WI38 (cell line): Measurements from ENCODE around the gene GUCY2D.

Experiments
- H3K4me3 ChIP-seq: 2 replicates; pipeline ENCODE4 v1.5.1; 2011; ENCODE audit warnings: low read depth, mild to moderate bottlenecking, control low read depth, low read length
- CTCF ChIP-seq: IDR thresholded peaks from 2 replicates; pipeline ENCODE4 v1.5.1; 2012; ENCODE audit warnings: low read depth, mild to moderate bottlenecking, control low read depth, low read length

Gene GUCY2D

DNA sequence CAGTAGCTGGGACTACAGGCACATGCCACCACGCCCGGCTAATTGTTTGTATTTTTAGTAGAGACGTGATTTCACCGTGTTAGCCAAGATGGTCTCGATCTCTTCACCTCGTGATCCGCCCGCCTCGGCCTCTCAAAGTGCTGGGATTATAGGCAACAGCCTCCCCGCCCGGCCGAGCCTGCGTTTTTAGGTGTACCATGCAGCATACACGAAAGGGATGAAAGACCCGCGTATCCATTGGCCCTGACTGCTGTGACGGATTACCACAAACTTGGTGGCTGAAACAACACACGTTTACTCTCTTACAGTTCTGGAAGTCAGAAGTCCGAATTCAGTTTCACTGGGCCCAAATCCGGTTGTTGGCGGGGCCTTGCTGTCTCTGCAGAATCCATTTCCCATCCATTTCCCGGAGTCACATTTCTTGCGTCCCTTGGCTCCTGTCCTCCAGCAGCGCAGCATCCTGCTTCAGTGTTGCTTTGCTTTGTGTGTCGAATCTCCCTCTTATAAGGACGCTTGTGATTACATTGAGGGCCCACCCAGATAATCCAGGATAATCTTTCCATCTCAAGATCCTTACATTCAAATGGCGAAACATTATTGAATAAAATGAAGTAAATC lies 8.3 kb upstream of the GUCY2D start:
- TF ChIP-seq CTCF: no peak

DNA sequence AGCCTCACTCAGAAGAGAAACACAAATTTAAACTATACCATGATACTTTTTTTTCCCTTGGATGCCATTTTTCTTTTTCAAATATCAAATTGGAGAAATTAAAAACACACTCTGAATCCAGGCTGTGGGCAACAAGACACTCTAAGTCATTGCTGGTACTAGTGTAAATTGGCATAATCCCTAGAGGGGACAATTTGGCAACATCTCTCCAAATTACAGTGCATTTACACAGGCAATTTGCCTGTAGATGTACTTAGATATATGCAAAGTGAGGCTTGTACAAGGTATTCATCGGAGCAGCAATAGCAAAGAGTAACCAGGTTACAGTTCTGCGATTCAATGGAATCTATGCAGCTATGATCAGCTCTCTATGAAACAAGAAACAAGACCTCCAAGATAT lies 6.7 kb upstream of the GUCY2D start:
- TF ChIP-seq CTCF: no peak
- no peak overlapping the region for H3K4me3 ChIP-seq

More for the DNA sequence above, 8.3 kb upstream of the GUCY2D start:
- no peak overlapping the region for H3K4me3 ChIP-seq

DNA sequence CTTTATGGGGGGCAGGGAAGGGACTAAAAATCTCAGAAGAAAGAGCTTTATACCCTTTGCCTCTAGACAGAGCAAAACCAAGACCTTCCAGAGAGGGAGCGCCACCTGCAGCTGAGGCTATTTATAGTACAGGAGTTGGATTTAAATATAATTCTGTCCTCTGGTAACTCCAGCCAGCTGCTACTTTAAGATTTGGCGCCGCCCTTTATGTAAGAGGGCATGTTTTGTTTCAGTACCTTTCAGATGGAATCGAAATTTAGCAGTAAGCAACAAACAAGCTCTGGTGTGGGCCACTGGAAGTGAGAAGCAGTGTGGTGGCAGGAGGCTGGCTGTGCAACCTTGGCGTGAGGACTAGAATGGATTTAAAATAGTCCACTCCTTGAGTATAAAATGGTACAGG lies 5.2 kb upstream of the GUCY2D start:
- no peak overlapping the region for H3K4me3 ChIP-seq
- TF ChIP-seq CTCF: peak; percentile 16; the same call in 1 of the 2 replicates

GRCh38 chr17:8002721-8003593 lies 542 bp downstream of the GUCY2D start:
- TF ChIP-seq CTCF: no peak
- no peak overlapping the region for H3K4me3 ChIP-seq

- TF ChIP-seq CTCF: no peak
- H3K4me3 ChIP-seq: no peak overlapping the region
These were observed 1.3 kb downstream of the GUCY2D start for GRCh38 chr17:8003594-8004181.

GRCh38 chr17:8004899-8005298 lies 2.5 kb downstream of the GUCY2D start:
- H3K4me3 ChIP-seq: 0 out of 2 replicates have a peak overlapping the region, but pooled peaks have one; percentile 20
- no peak for TF ChIP-seq CTCF

DNA sequence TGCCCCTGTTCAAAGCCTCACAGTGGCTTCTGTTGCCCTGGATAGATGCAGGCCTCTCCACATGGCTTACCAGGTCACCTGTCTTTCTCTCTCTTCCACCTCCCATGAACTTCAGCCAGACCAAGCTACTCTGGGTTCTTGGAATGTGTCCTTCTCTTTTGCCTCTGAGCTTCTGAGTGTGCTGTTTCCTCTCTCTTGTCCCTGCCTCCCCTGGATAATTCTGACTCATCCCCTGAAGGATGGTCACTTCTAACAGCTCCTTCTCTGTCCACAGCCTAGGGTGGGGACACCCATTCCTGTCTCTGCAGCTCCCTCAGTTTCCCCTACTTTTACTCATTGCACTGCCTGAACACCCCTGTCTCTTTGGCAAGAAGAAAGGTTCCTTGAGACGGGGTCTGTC lies 2.9 kb downstream of the GUCY2D start:
- H3K4me3 ChIP-seq: no peak overlapping the region
- TF ChIP-seq CTCF: no peak
